HFFc6 (cell line): Measurements from ENCODE around the gene RAB4A. TPM values are rescaled to one million over a fixed set of nuclear protein-coding genes. Genes with fewer than 3 reads are reported as not detected.

Source experiments
- DNase-seq: peaks from one replicate; pipeline ENCODE4 v3.0.0-alpha.2; 2018
- H3K27ac Mint-ChIP-seq: 2 replicates; pipeline ENCODE4 v1.8.0; 2020; ENCODE audit warnings: mild to moderate bottlenecking, mixed read lengths
- H3K27me3 Mint-ChIP-seq: 2 replicates; pipeline ENCODE4 v1.8.0; 2021; ENCODE audit warnings: mild to moderate bottlenecking, moderate library complexity, mixed read lengths; ENCODE audit not compliant: insufficient read depth
- H3K36me3 Mint-ChIP-seq: 2 replicates; pipeline ENCODE4 v1.8.0; 2021; ENCODE audit warnings: low read depth, mixed read lengths
- H3K4me1 Mint-ChIP-seq: 2 replicates; pipeline ENCODE4 v1.8.0; 2020; ENCODE audit warnings: low read depth, mixed read lengths
- H3K4me3 Mint-ChIP-seq: 2 replicates; pipeline ENCODE4 v1.8.0; 2020; ENCODE audit warnings: mild to moderate bottlenecking, moderate library complexity, mixed read lengths
- H3K9me3 Mint-ChIP-seq: 2 replicates; pipeline ENCODE4 v1.8.0; 2020; ENCODE audit warnings: mild to moderate bottlenecking, mixed read lengths
- CTCF ChIP-seq: fragments of 200-600 bp; sonication (generic); IDR thresholded peaks from 2 replicates; pipeline ENCODE4 v1.5.0; 2021; ENCODE audit warnings: antibody characterized with exemption, mild to moderate bottlenecking
- long read RNA-seq: library from polyadenylated mRNA; unstranded; transcript quantifications from one replicate; pipeline ENCODE4 v2.0.0, GENCODE V29; 2019
- total RNA-seq, 6 experiments: library from RNA; stranded (reverse); fragmentation: NEBNext Ultra II Directional; extraction: Animal tissue kit (Norgen Biotek cat#: 25700); gene quantifications; 2 replicates in 1 of 6; 3 replicates in 5 of 6; pipeline ENCODE4 v1.2.3, GENCODE V29; 2021

Gene RAB4A
- 10 to 100 TPM; 34.7 to 64.2 (median 41.3) TPM for total RNA-seq
- long read RNA-seq, transcript RAB4A-201 (8 exons, 2,966 nt): major isoform, 71 of 80 reads
- long read RNA-seq, transcript RAB4A-205 (6 exons, 2,799 nt): minor isoform, 5 of 80 reads
- long read RNA-seq, partial matches to known transcripts: 0 of 80 reads
- long read RNA-seq, other reads (novel, unspliced or antisense): 3 of 80 reads

GRCh38 chr1:229270547-229271447 lies at the start of gene RAB4A:
TSS of gene RAB4A (plus strand) at chr1:229271111. CDS start at chr1:229271340, 229 bp downstream.
- DNase-seq: peak; percentile 74
- H3K9me3 Mint-ChIP-seq: no peaks in the 10 kb centered on the region
- H3K27me3 Mint-ChIP-seq: peaks cover 2% of the 10 kb centered on the region
- H3K4me3 Mint-ChIP-seq: peak within 1 kb of the TSS; percentile 97
- H3K36me3 Mint-ChIP-seq: 0 out of 2 replicates have a peak, but pooled peaks cover 4% of the 10 kb centered on the region
- no peak for TF ChIP-seq CTCF
- H3K4me1 Mint-ChIP-seq: peaks cover 24% of the 10 kb centered on the region
- H3K27ac Mint-ChIP-seq: peak within 1 kb of the TSS; percentile 87

- H3K4me3 Mint-ChIP-seq: no peak overlapping the region
- TF ChIP-seq CTCF: no peak
- H3K36me3 Mint-ChIP-seq: no peaks in the 10 kb centered on the region
- H3K9me3 Mint-ChIP-seq: no peaks in the 10 kb centered on the region
- DNase-seq: no peak
- no peaks in the 10 kb centered on the region; the same call in 1 of the 2 replicates for H3K4me1 Mint-ChIP-seq
- peaks cover 2% of the 10 kb centered on the region for H3K27me3 Mint-ChIP-seq
- no peak overlapping the region for H3K27ac Mint-ChIP-seq
Observed at GRCh38 chr1:229222081-229222480, 48.8 kb upstream of the RAB4A start.

- DNase-seq: no peak
- H3K4me1 Mint-ChIP-seq: peaks cover 6% of the 10 kb centered on the region; the same call in 1 of the 2 replicates
- peaks cover 2% of the 10 kb centered on the region for H3K27me3 Mint-ChIP-seq
Observed at GRCh38 chr1:229223498-229223897, 47.4 kb upstream of the RAB4A start.

GRCh38 chr1:229224308-229224707 lies 46.6 kb upstream of the RAB4A start:
- H3K4me3 Mint-ChIP-seq: no peak overlapping the region
- peaks cover 6% of the 10 kb centered on the region for H3K4me1 Mint-ChIP-seq
- no peaks in the 10 kb centered on the region for H3K36me3 Mint-ChIP-seq
- peaks cover 6% of the 10 kb centered on the region for H3K27me3 Mint-ChIP-seq
- TF ChIP-seq CTCF: no peak
- DNase-seq: no peak
- H3K27ac Mint-ChIP-seq: no peak overlapping the region
- H3K9me3 Mint-ChIP-seq: no peaks in the 10 kb centered on the region

More at GRCh38 chr1:229223498-229223897, 47.4 kb upstream of the RAB4A start:
- no peak for TF ChIP-seq CTCF
- no peaks in the 10 kb centered on the region for H3K36me3 Mint-ChIP-seq
- H3K27ac Mint-ChIP-seq: no peak overlapping the region
- no peaks in the 10 kb centered on the region for H3K9me3 Mint-ChIP-seq
- no peak overlapping the region for H3K4me3 Mint-ChIP-seq

- Mint-ChIP-seq H3K36me3 (no peaks in the 10 kb centered on the region), H3K9me3 (no peaks in the 10 kb centered on the region), H3K27ac (no peak overlapping the region), H3K4me3 (no peak overlapping the region), H3K27me3 (peaks cover 9% of the 10 kb centered on the region), H3K4me1 (peaks cover 6% of the 10 kb centered on the region)
- no peak for DNase-seq
- TF ChIP-seq CTCF: no peak
Observed at GRCh38 chr1:229225331-229225782, 45.6 kb upstream of the RAB4A start.
